MV-4-11 (cell line): ENCODE results near the gene AKR1A1.
"Not testable (repeated sequence)": the region's sequence is repeated elsewhere in the genome, so short reads cannot be mapped to it uniquely, and the experiment has no call there.

Source experiments
- DNase-seq: peaks from one replicate; lab custom pipeline; 2025; lab: John Stamatoyannopoulos, UW

The AKR1A1 gene

GRCh38 chr1:45523975-45524374 lies 26.7 kb upstream of the AKR1A1 start:
- DNase-seq: not testable (repeated sequence)

- no peak for DNase-seq
These were observed 24.4 kb upstream of the AKR1A1 start for GRCh38 chr1:45526135-45526644.

GRCh38 chr1:45530632-45531135 lies 19.9 kb upstream of the AKR1A1 start:
- DNase-seq: no peak

- DNase-seq: peak; percentile 65
These were observed 18.8 kb upstream of the AKR1A1 start for GRCh38 chr1:45531873-45532272.

GRCh38 chr1:45535988-45536766 lies 14.4 kb upstream of the AKR1A1 start:
- no peak for DNase-seq

- DNase-seq: no peak
These were observed 13.7 kb upstream of the AKR1A1 start for GRCh38 chr1:45536886-45537285.

GRCh38 chr1:45541193-45541592 lies 9.4 kb upstream of the AKR1A1 start:
- no peak for DNase-seq

GRCh38 chr1:45542591-45542990 lies 8.0 kb upstream of the AKR1A1 start:
- peak; percentile 64 for DNase-seq

GRCh38 chr1:45543581-45544417 lies 6.8 kb upstream of the AKR1A1 start:
- peak; percentile 95 for DNase-seq

- DNase-seq: no peak
These were observed 6.1 kb upstream of the AKR1A1 start for GRCh38 chr1:45544530-45544929.

- DNase-seq: peak; percentile 14
These were observed 5.6 kb upstream of the AKR1A1 start for GRCh38 chr1:45545019-45545493.

- DNase-seq: no peak
These were observed 4.9 kb upstream of the AKR1A1 start for GRCh38 chr1:45545553-45546310.

GRCh38 chr1:45551684-45552083 lies 1.1 kb downstream of the AKR1A1 start:
- DNase-seq: no peak

GRCh38 chr1:45552331-45552730 lies 1.7 kb downstream of the AKR1A1 start:
- DNase-seq: no peak

GRCh38 chr1:45554198-45554597 lies 3.6 kb downstream of the AKR1A1 start:
- DNase-seq: no peak

- DNase-seq: no peak
These were observed 6.9 kb downstream of the AKR1A1 start for GRCh38 chr1:45557422-45557944.

- DNase-seq: no peak
These were observed 13.2 kb downstream of the AKR1A1 start for GRCh38 chr1:45563843-45564242.

GRCh38 chr1:45566722-45567121 lies 16.1 kb downstream of the AKR1A1 start:
- DNase-seq: no peak

- no peak for DNase-seq
These were observed 17.3 kb downstream of the AKR1A1 start for GRCh38 chr1:45567911-45568310.

- DNase-seq: no peak
These were observed 17.8 kb downstream of the AKR1A1 start for GRCh38 chr1:45568421-45568820.

- DNase-seq: no peak
These were observed 18.9 kb downstream of the AKR1A1 start for GRCh38 chr1:45569571-45569961.
